Stimulated activated CD4-positive, alpha-beta T cell treated with anti-CD3 and anti-CD28 coated beads, Interleukin-15, amount 100 ng/mL, for 24 hours (primary cell): Measurements from ENCODE around the gene ZDHHC17.
A peak's percentile ranks its signal among the peaks of the same experiment; 100 is the strongest.

ENCODE experiments used
- DNase-seq: peaks from one replicate; pipeline ENCODE4 v3.0.0-alpha.2; 2020

Gene ZDHHC17

GRCh38 chr12:76879710-76880518, 116.0 kb downstream of the ZDHHC17 start:
- DNase-seq = peak; percentile 21

- DNase-seq = no peak
Measured at GRCh38 chr12:76880519-76881023, 116.7 kb downstream of the ZDHHC17 start.

- DNase-seq = no peak
Measured at GRCh38 chr12:76881142-76881541, 117.2 kb downstream of the ZDHHC17 start.

GRCh38 chr12:76882367-76882766, 118.5 kb downstream of the ZDHHC17 start:
- no peak for DNase-seq

DNA sequence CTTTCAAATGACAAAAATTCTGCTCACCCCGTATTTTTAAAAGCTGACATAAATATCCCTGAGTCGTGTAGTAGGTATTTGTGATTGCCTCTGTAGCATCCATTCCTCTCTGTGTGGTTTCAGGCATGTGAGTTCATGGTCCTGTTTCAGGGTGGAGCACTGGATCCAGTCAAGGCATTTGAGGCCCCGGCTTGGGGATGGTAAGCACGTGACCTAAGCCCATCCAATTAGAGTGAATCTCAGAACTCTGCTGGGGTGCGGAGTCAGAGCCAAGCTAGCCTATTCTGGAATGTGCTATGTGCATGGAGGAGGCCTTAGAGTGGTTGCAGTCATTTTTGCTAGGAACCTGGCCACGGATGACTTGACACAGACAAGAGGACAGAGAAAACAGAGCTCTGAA, 119.2 kb downstream of the ZDHHC17 start:
- no peak for DNase-seq

DNA sequence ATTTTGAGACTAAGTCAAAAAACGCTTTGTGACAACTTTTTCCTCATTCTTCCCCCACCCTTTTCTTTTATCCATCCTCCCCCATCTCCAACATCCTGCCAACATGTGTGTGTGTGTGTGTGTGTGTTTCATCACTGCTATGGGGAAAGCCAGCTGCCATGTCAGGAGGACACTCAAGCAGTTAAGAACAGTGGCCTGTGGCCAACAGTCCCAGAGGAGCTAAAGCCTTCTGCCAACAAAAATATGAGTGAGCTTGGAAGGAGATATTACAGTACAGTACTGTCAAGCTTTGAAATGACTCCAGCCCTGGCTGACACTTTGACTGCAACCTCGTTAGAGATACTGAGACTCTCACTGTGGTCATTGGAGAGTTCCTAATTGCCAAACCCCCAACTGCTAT, 119.9 kb downstream of the ZDHHC17 start:
- no peak for DNase-seq

- DNase-seq = no peak
Measured at GRCh38 chr12:76888775-76889174, 124.9 kb downstream of the ZDHHC17 start.

DNA sequence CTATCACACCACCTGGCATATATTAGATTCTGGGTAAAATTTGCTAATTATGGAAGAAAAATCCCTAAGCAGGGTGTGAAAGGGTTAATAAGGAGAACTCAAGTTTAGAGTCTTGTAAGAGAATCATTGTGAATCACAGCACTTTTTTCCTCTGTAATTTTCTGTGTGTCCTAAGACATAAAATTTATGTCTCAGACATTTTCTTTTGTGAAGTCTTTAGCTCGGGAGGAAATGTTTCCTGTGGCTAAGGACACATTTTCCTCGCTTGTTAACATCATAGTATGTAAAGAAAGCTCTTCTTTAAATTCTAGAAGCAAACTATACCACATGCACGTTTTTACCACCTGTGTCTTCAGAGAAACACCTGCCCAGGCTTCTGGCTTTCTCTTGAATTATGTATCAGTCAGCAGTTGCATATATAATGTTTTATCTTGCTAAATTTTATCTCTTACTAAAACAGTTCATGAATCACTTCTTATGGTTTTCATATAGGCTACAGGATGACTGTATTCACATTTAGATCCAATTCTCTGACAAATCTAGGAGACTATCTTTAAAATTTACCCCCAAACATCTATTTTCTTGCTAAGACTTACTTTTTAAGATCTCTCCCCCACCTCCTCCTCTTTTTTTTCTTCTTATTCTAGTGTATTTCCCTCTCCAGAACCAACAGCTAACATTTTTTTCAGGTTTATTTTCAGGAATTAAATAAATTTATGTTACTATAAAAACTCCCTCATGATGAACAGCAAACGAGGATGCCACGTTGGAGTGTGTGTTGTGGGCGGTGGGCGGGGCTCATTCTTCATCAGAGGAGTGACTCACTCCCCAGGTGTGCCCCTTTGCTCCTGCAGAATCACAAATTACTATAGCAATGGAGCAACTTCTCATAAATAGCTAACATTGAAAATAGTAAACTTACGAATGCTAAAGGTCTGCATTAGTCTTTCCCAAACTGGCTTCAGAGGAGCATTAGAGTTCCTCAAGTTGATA, 126.5 kb downstream of the ZDHHC17 start:
- DNase-seq = peak; percentile 73

GRCh38 chr12:76891609-76892008, 127.7 kb downstream of the ZDHHC17 start:
- DNase-seq = no peak

- no peak for DNase-seq
Measured at GRCh38 chr12:76895796-76896195, 131.9 kb downstream of the ZDHHC17 start.

DNA sequence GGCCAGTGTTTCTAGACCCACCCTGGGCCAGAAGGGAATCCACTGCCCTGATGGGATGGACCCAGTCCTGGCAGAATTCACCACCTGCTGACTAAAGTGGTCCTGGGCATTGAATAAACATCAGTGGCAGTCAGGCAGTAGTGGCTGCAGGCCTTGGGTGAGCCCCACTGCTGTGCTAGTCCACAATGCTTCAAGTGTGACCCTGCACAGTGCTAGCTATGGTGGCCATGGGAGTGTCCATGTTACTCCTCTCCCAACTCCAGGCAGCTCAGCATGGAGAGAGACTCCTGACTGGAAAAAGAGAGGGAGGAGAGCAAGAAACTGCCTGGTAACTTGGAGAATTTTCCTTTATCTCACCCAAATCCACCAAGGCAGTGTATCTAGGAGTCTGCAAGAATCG, 132.4 kb downstream of the ZDHHC17 start:
- DNase-seq = no peak

DNA sequence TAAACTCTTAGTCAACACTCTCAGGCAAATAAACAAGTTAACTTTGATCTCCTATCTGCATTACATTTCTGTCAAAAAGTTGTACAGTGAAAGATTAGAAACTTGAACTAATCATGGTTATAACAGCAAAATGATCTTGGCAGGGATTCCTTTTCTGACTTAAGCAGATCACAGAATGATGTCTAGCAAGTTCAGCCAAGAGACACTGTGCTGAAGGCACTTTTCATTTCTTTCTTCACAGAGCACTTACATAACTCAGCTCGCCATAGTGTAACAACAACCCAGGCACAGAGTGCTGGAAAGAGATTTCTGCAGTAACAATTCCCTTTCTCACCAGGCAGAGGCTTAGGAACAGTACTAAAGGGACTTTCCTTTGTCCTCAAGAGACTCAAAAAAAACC, 134.5 kb downstream of the ZDHHC17 start:
- DNase-seq = no peak

DNA sequence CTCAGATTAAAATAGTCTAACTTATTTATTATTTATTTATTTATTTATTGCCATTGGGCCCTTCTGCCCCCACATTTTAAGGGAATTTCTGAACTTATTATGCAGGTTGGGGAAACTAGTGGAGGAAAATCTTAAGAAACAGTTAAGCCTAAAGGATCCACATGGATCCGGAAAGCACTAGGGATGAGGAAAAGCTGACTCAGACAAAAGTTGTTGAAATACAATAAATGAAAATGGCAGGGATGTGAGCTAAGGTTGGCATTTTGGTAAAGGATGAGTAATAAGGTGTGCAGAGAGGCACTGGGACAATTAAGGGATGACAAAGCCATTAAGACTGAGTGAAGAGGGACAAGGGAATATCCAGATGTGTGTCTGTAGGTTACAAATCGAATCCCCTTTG, 135.6 kb downstream of the ZDHHC17 start:
- DNase-seq = no peak

DNA sequence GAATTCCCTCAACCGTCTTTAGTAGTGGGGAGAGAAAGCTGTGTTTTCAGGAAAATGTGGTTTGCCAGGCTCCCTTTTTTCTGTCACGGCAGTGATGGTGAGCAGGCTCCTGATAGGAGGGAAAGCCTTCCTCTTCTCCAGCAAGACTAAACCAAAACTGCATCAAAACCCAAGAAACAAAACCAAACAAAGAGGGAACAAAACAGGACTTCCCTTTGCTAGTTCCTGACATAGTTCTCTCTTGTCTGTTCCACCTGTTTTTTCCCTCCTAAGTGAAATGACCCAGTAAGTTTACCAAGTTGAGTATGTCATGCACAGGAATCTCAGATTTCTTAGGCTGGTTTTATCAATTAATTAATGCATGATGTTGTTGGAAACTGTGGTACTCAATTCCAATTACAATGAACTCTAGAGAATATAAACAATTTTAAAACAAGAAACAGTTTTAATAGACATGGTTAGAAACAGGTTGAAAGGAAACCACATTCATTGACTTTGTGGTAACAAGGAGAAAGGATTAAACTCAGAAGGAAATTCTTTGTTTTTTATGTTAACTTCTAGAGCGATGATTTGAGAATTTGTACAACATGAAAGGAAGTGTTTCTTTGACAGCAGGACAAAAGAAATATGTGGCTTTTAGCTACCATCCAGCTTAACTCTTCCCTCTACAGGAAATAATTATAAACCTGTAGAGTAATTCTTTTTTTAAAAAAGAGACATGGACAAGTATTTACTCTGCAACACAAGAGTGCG, 137.9 kb downstream of the ZDHHC17 start:
- no peak for DNase-seq
